Chondrocyte (in vitro differentiated cells): ENCODE measurements around the gene RNH1. TPM values are rescaled to one million over a fixed set of nuclear protein-coding genes. Genes with fewer than 3 reads are reported as not detected.

Experiments used
- DNase-seq: peaks from one replicate; pipeline ENCODE4 v3.0.0; 2021; ENCODE audit warnings: mixed read lengths, low spot score
- H3K27ac Mint-ChIP-seq: one replicate; pipeline ENCODE4 v1.8.0; 2021; ENCODE audit warnings: mild to moderate bottlenecking, moderate library complexity, mixed read lengths; ENCODE audit not compliant: unreplicated experiment
- H3K27me3 Mint-ChIP-seq: 2 replicates; pipeline ENCODE4 v1.8.0; 2021; ENCODE audit warnings: low read depth, mixed read lengths
- H3K36me3 Mint-ChIP-seq: 2 replicates; pipeline ENCODE4 v1.8.0; 2021; ENCODE audit warnings: low read depth, mixed read lengths
- H3K4me1 Mint-ChIP-seq: 2 replicates; pipeline ENCODE4 v1.8.0; 2021; ENCODE audit warnings: low read depth, mild to moderate bottlenecking, mixed read lengths
- H3K4me3 Mint-ChIP-seq: one replicate; pipeline ENCODE4 v1.8.0; 2021; ENCODE audit warnings: mild to moderate bottlenecking, moderate library complexity, mixed read lengths; ENCODE audit not compliant: unreplicated experiment
- H3K9me3 Mint-ChIP-seq: 2 replicates; pipeline ENCODE4 v1.8.0; 2021; ENCODE audit warnings: low read depth, mixed read lengths
- total RNA-seq: library from RNA; stranded (reverse); gene quantifications from 3 replicates; pipeline ENCODE4 v1.2.1, GENCODE V29; 2021
- TF ChIP-seq, protein P1 (sequence below): fragments of 200-600 bp; sonication (generic); IDR thresholded peaks from 2 replicates; pipeline ENCODE4 v1.5.0; 2021; ENCODE audit warnings: antibody characterized with exemption, mild to moderate bottlenecking, moderate library complexity

The RNH1 gene
- total RNA-seq, 1 donor from 2014 or later, result 166 TPM

DNA sequence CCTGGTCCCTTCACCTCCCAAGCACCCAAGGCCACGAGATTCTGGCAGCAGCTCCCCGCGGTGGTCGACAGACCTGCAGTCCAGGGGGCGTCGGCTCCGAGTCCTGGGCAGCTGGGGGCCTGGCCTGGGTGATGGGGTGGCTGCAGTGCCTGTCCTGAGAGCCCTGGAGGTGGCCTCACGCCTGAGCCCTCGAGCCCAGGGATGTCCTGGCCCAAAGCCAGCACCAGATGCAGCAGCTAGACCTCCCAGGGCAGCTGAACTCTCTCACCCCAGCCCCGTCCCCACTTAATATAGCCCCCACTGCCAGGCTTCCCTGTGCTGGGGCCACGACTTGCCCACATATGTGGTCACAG is 46.9 kb upstream of the RNH1 start:
- H3K9me3 Mint-ChIP-seq, result no peaks in the 10 kb centered on the region
- peaks cover 8% of the 10 kb centered on the region for H3K27me3 Mint-ChIP-seq
- peaks cover 3% of the 10 kb centered on the region for H3K36me3 Mint-ChIP-seq
- H3K4me1 Mint-ChIP-seq, result no peaks in the 10 kb centered on the region
- no peak overlapping the region for H3K27ac Mint-ChIP-seq
- TF ChIP-seq, protein P1, sequence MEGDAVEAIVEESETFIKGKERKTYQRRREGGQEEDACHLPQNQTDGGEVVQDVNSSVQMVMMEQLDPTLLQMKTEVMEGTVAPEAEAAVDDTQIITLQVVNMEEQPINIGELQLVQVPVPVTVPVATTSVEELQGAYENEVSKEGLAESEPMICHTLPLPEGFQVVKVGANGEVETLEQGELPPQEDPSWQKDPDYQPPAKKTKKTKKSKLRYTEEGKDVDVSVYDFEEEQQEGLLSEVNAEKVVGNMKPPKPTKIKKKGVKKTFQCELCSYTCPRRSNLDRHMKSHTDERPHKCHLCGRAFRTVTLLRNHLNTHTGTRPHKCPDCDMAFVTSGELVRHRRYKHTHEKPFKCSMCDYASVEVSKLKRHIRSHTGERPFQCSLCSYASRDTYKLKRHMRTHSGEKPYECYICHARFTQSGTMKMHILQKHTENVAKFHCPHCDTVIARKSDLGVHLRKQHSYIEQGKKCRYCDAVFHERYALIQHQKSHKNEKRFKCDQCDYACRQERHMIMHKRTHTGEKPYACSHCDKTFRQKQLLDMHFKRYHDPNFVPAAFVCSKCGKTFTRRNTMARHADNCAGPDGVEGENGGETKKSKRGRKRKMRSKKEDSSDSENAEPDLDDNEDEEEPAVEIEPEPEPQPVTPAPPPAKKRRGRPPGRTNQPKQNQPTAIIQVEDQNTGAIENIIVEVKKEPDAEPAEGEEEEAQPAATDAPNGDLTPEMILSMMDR, result no peak
- DNase-seq, result no peak
- H3K4me3 Mint-ChIP-seq, result no peak overlapping the region

- no peaks in the 10 kb centered on the region for H3K4me1 Mint-ChIP-seq
- peaks cover 8% of the 10 kb centered on the region for H3K27me3 Mint-ChIP-seq
- no peak for DNase-seq
- H3K9me3 Mint-ChIP-seq, result no peaks in the 10 kb centered on the region
- peaks cover 3% of the 10 kb centered on the region for H3K36me3 Mint-ChIP-seq
- no peak overlapping the region for H3K27ac Mint-ChIP-seq
- no peak overlapping the region for H3K4me3 Mint-ChIP-seq
- TF ChIP-seq, protein P1, result no peak
These were observed 46.3 kb upstream of the RNH1 start for GRCh38 chr11:553083-553987.

DNA sequence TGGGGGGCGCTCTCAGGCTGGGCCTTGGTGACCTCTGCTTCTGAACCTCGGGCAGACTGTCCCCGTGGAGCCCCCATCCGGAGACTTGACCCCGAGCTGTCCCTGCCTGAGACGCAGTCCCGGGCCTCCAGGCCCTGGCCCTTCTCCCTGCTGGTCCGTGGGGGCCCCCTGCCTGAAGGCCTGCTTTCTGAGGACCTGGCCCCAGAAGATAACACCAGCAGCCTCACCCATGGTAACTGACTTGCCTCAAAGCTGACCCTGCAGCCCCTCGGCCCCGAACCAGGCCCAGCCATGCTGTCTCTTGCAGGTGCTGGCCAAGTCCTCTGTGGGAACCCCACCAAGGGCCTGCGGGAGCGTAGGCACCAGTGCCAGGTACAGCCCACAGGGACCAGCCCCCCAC is 44.6 kb upstream of the RNH1 start:
- no peak overlapping the region for H3K4me3 Mint-ChIP-seq
- DNase-seq, result no peak

DNA sequence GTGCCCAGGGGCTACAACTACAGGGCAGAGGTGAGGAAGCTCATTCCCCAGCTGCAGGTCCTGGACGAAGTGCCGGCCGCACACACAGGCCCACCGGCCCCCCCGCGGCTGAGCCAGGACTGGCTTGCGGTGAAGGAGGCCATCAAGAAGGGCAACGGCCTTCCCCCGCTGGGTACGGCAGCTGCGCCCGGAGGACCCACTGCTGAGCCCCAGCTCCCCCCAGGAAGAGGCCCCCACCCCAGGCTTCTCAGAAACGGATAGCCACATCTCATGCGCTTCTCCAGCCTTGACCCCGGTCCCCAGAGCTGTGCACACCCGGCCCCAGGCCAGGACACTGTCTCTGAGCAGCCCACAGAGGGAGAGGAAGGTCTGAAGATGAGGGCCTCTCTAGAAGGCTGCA is 44.1 kb upstream of the RNH1 start:
- Mint-ChIP-seq H3K36me3 (peaks cover 3% of the 10 kb centered on the region), H3K4me1 (no peaks in the 10 kb centered on the region), H3K9me3 (no peaks in the 10 kb centered on the region), H3K4me3 (no peak overlapping the region), H3K27ac (no peak overlapping the region), H3K27me3 (no peaks in the 10 kb centered on the region)
- no peak for DNase-seq
- TF ChIP-seq, protein P1, result no peak

More for the DNA sequence above, 44.6 kb upstream of the RNH1 start:
- H3K27me3 Mint-ChIP-seq, result peaks cover 3% of the 10 kb centered on the region
- TF ChIP-seq, protein P1, result no peak
- H3K36me3 Mint-ChIP-seq, result peaks cover 3% of the 10 kb centered on the region
- no peaks in the 10 kb centered on the region for H3K9me3 Mint-ChIP-seq
- H3K4me1 Mint-ChIP-seq, result no peaks in the 10 kb centered on the region
- H3K27ac Mint-ChIP-seq, result no peak overlapping the region

- no peak for DNase-seq
- TF ChIP-seq, protein P1, result no peak
- Mint-ChIP-seq H3K4me1 (no peaks in the 10 kb centered on the region), H3K27ac (no peak overlapping the region), H3K4me3 (no peak overlapping the region), H3K9me3 (no peaks in the 10 kb centered on the region), H3K27me3 (no peaks in the 10 kb centered on the region), H3K36me3 (peaks cover 3% of the 10 kb centered on the region)
These were observed 43.7 kb upstream of the RNH1 start for GRCh38 chr11:550746-551085.
